Activated T-cell treated with anti-CD3 and anti-CD28 coated beads, Interleukin-2, amount 50 U/mL, for 72 hours (primary cell): ENCODE measurements around the gene DEFB124. TPM values are rescaled to one million over a fixed set of nuclear protein-coding genes. Genes with fewer than 3 reads are reported as not detected.
"Not testable (repeated sequence)": the region's sequence is repeated elsewhere in the genome, so short reads cannot be mapped to it uniquely, and the experiment has no call there.

ENCODE experiments used
- ATAC-seq, 2 donors: fragments of 150-1000 bp; cut with Tn5 transposase; replicated peaks in 1 of 2; 2 replicates each; pipeline ENCODE4 v1.10.0; 2021; ENCODE audit warnings: moderate library complexity in 2 of 2, mild to moderate bottlenecking in 1 of 2
- DNase-seq, 2 donors: peaks; one replicate each; pipeline ENCODE4 v3.0.0; 2021 to 2022; ENCODE audit warnings: mixed read lengths in 1 of 2
- H3K27ac Mint-ChIP-seq: one replicate; pipeline ENCODE4 v1.8.0; 2022; ENCODE audit warnings: mild to moderate bottlenecking, moderate library complexity, mixed read lengths
- H3K27me3 Mint-ChIP-seq: one replicate; pipeline ENCODE4 v1.8.0; 2022; ENCODE audit warnings: low read depth, mixed read lengths
- H3K36me3 Mint-ChIP-seq, 2 donors: one replicate each; pipeline ENCODE4 v1.8.0; 2022; ENCODE audit warnings: mixed read lengths in 2 of 2, mild to moderate bottlenecking in 1 of 2; ENCODE audit not compliant: insufficient read depth in 2 of 2
- H3K4me1 Mint-ChIP-seq: one replicate; pipeline ENCODE4 v1.8.0; 2022; ENCODE audit warnings: low read depth, mixed read lengths
- H3K4me3 Mint-ChIP-seq, 2 donors: one replicate each; pipeline ENCODE4 v1.8.0; 2022; ENCODE audit warnings: mild to moderate bottlenecking in 2 of 2, mixed read lengths in 2 of 2, moderate library complexity in 2 of 2
- H3K9me3 Mint-ChIP-seq, 2 donors: one replicate each; pipeline ENCODE4 v1.8.0; 2022; ENCODE audit warnings: mixed read lengths in 2 of 2
- total RNA-seq, 2 donors: library from RNA; stranded (reverse); gene quantifications; one replicate each; pipeline ENCODE4 v1.2.3, GENCODE V29; 2022

DEFB124 gene
- total RNA-seq, 2 donors from 2014 or later = not detected

- Mint-ChIP-seq H3K4me1 (no peaks in the 10 kb centered on the region), H3K9me3 (no peaks in the 10 kb centered on the region), H3K36me3 (peaks cover 0 to 2% of the 10 kb centered on the region in 2 donors), H3K4me3 (no peak overlapping the region), H3K27me3 (peaks cover 14% of the 10 kb centered on the region), H3K27ac (no peak overlapping the region)
- DNase-seq (no peak), ATAC-seq (no peak)
Observed at GRCh38 chr20:31430568-31431115, 44.3 kb downstream of the DEFB124 start.

DNA sequence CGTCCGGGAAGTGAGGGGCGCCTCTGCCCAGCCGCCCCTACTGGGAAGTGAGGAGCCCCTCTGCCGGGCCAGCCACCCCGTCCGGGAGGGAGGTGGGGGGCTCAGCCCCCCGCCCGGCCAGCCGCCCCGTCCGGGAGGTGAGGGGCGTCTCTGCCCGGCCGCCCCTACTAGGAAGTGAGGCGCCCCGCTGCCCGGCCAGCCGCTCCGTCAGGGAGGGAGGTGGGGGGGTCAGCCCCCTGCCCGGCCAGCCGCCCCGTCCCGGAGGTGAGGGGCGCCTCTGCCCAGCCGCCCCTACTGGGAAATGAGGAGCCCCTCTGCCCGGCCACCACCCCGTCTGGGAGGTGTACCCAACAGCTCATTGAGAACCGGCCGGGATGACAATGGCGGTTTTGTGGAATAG lies 47.4 kb downstream of the DEFB124 start:
- not testable (repeated sequence) for ATAC-seq, H3K4me3 Mint-ChIP-seq, H3K36me3 Mint-ChIP-seq, H3K27ac Mint-ChIP-seq, H3K9me3 Mint-ChIP-seq, H3K4me1 Mint-ChIP-seq, DNase-seq
- H3K27me3 Mint-ChIP-seq = peaks cover 14% of the 10 kb centered on the region

- ATAC-seq, H3K4me1 Mint-ChIP-seq, H3K36me3 Mint-ChIP-seq, H3K27ac Mint-ChIP-seq, DNase-seq, H3K9me3 Mint-ChIP-seq, H3K4me3 Mint-ChIP-seq: not testable (repeated sequence)
- peaks cover 14% of the 10 kb centered on the region for H3K27me3 Mint-ChIP-seq
Observed at GRCh38 chr20:31426891-31427551, 47.9 kb downstream of the DEFB124 start.

DNA sequence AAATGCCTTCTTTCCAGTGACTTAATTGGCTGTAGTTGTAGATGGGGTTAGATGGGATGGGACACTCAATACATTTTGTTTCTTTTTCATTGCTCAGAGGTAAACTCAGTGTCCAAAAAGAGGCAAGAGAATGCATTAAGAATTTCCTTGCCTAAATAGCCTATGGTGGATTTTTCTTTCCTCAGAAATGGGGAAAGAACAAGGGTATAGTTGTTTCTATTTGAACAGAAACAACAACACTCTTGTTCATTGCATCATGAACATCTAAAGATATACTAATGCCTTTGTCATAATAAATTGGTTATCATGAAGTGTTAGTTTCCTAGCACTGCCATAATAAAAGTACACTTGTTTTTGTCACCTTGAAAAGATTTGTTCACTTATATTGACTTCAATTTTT lies 49.1 kb downstream of the DEFB124 start:
- ATAC-seq (no peak), DNase-seq (no peak)
- Mint-ChIP-seq H3K4me3 (no peak overlapping the region), H3K27me3 (peaks cover 13% of the 10 kb centered on the region), H3K36me3 (peaks cover 0 to 2% of the 10 kb centered on the region in 2 donors), H3K27ac (no peak overlapping the region), H3K9me3 (no peaks in the 10 kb centered on the region), H3K4me1 (no peaks in the 10 kb centered on the region)

GRCh38 chr20:31418307-31418706 lies 56.6 kb downstream of the DEFB124 start:
- Mint-ChIP-seq H3K27me3 (peaks cover 14% of the 10 kb centered on the region), H3K4me3 (no peak overlapping the region), H3K27ac (no peak overlapping the region), H3K9me3 (peaks cover 0 to 3% of the 10 kb centered on the region in 2 donors), H3K4me1 (no peaks in the 10 kb centered on the region), H3K36me3 (no peaks in the 10 kb centered on the region)
- ATAC-seq (no peak), DNase-seq (no peak)

GRCh38 chr20:31415653-31416052 lies 59.3 kb downstream of the DEFB124 start:
- Mint-ChIP-seq H3K9me3 (peaks cover 0 to 4% of the 10 kb centered on the region in 2 donors), H3K36me3 (no peaks in the 10 kb centered on the region)

More at GRCh38 chr20:31415653-31416052, 59.3 kb downstream of the DEFB124 start:
- Mint-ChIP-seq H3K4me3 (no peak overlapping the region), H3K4me1 (no peaks in the 10 kb centered on the region), H3K27ac (no peak overlapping the region), H3K27me3 (peaks cover 17% of the 10 kb centered on the region)
- DNase-seq (no peak), ATAC-seq (no peak)

Other genes with a start within 250 kb of the DEFB124 start
- gene DEFB115, start 217.5 kb downstream of the DEFB124 start, total RNA-seq = not detected
- gene DEFB116, start 166.5 kb downstream of the DEFB124 start, total RNA-seq = not detected
- not detected for gene DEFB118, start 106.5 kb downstream of the DEFB124 start, total RNA-seq
- not detected for gene DEFB119, start 84.5 kb downstream of the DEFB124 start, total RNA-seq
- gene DEFB121, start 68.9 kb downstream of the DEFB124 start, total RNA-seq = not detected
- not detected for gene DEFB123, start 34.5 kb downstream of the DEFB124 start, total RNA-seq
- not detected for gene REM1, start 161 bp upstream of the DEFB124 start, total RNA-seq
- 100 to 1,000 TPM; 131 to 146 TPM for gene HM13, start 39.3 kb upstream of the DEFB124 start, total RNA-seq
- 1 to 10 TPM in 1 of 2 donors, under 1 TPM in 1; 0.84 to 2.0 TPM for gene ID1, start 130.2 kb upstream of the DEFB124 start, total RNA-seq
- gene COX4I2, start 162.8 kb upstream of the DEFB124 start, total RNA-seq = not detected
- gene BCL2L1, start 247.7 kb upstream of the DEFB124 start, total RNA-seq = 100 to 1,000 TPM; 120 to 152 TPM